HCT116 (cell line): ENCODE data around the gene RPL13A. TPM values are rescaled to one million over a fixed set of nuclear protein-coding genes. Genes with fewer than 3 reads are reported as not detected.

Experiments
- ATAC-seq: fragments of 200-7000 bp; cut with Tn5 transposase; 2 replicates; pipeline ENCODE4 v1.9.1; 2020; ENCODE audit warnings: mild to moderate bottlenecking, moderate library complexity
- BruUV-seq: library from RNA; stranded (reverse); fragments of 400-500 nt; replicated peaks from 2 replicates; lab custom pipeline; 2021; lab: Mats Ljungman, UMichigan
- CTCF ChIA-PET: fragments of 300-600 bp; sonication (Branson Sonifier 250); formaldehyde crosslinking; loops from one replicate; lab custom pipeline; 2021; ENCODE audit warnings: antibody characterized with exemption; lab: Charles Lee
- POLR2A ChIA-PET: fragments of 300-600, 350-600 bp; sonication (Branson Sonifier 250); formaldehyde crosslinking; loops from one replicate; lab custom pipeline; 2021; ENCODE audit warnings: antibody characterized with exemption; lab: Charles Lee
- RAD21 ChIA-PET, 2 experiments: fragments of 300-600 bp; sonication (Branson Sonifier 250); formaldehyde crosslinking; loops; one replicate each; lab custom pipeline; 2023; ENCODE audit warnings: low total read pairs in 2 of 2; ENCODE audit not compliant: uncharacterized antibody in 2 of 2, unreplicated experiment in 2 of 2, low non-redundant PET in 1 of 2; lab: Charles Lee
- DNase-seq: peaks from one replicate; pipeline ENCODE4 v3.0.0-alpha.2; 2010; ENCODE audit warnings: low read depth, low spot score
- H2AFZ ChIP-seq: fragments of 200-600 bp; shearing (Covaris generic), sonication (generic); 2 replicates; pipeline ENCODE4 v1.6.1; 2017; ENCODE audit warnings: low read depth, mixed run types, mixed read lengths, antibody characterized with exemption, low read length; ENCODE audit not compliant: poor library complexity, severe bottlenecking
- H3K27ac ChIP-seq: 2 replicates; pipeline ENCODE4 v1.5.1; 2012; ENCODE audit warnings: low read depth, low read length
- H3K27me3 ChIP-seq: fragments of 200-600 bp; sonication (generic); 2 replicates; pipeline ENCODE4 v1.6.1; 2016; ENCODE audit warnings: mixed run types, low read length, mixed read lengths; ENCODE audit not compliant: insufficient read depth
- H3K36me3 ChIP-seq, 2 experiments: fragments of 200-500 bp in 1 of 2; fragments of 200-600 bp in 1 of 2; sonication (Bioruptor generic) in 1 of 2; sonication (generic) in 1 of 2; 2 replicates each; pipeline versions ENCODE4 v1.5.1 to v1.6.1; 2014 to 2016; ENCODE audit warnings: low read length in 2 of 2, inconsistent platforms in 1 of 2, mixed read lengths in 1 of 2, mixed run types in 1 of 2; ENCODE audit not compliant: insufficient read depth in 2 of 2, control insufficient read depth in 1 of 2
- H3K4me1 ChIP-seq, 2 experiments: fragments of 200-600 bp in 1 of 2; sonication (generic) in 1 of 2; 2 replicates each; pipeline versions ENCODE4 v1.5.1 to v1.6.1; 2012 to 2017; ENCODE audit warnings: low read length in 2 of 2, inconsistent platforms in 1 of 2, mild to moderate bottlenecking in 1 of 2, mixed read lengths in 1 of 2, mixed run types in 1 of 2, moderate library complexity in 1 of 2; ENCODE audit not compliant: insufficient read depth in 2 of 2, control insufficient read depth in 1 of 2
- H3K4me2 ChIP-seq: fragments of 200-600 bp; sonication (generic); 2 replicates; pipeline ENCODE4 v1.6.1; 2017; ENCODE audit warnings: mixed run types, low read length, mixed read lengths
- H3K4me3 ChIP-seq, 2 experiments: fragments of 200-600 bp in 1 of 2; sonication (generic) in 1 of 2; replicated peaks in 1 of 2; 2 replicates each; pipeline ENCODE4 v1.5.1; 2011 to 2016; ENCODE audit warnings: low read length in 2 of 2, control low read depth in 1 of 2, low read depth in 1 of 2, mild to moderate bottlenecking in 1 of 2, mixed read lengths in 1 of 2, mixed run types in 1 of 2
- H3K79me2 ChIP-seq: fragments of 200-600 bp; sonication (generic); 2 replicates; pipeline ENCODE4 v1.6.1; 2017; ENCODE audit warnings: mild to moderate bottlenecking, mixed run types, low read length, moderate library complexity, mixed read lengths; ENCODE audit not compliant: insufficient read depth
- H3K9ac ChIP-seq: fragments of 200-600 bp; sonication (generic); 2 replicates; pipeline ENCODE4 v1.6.1; 2016; ENCODE audit warnings: low read length, mixed read lengths
- H3K9me2 ChIP-seq: fragments of 200-600 bp; sonication (generic), shearing (Covaris generic); 2 replicates; pipeline ENCODE4 v1.6.1; 2017; ENCODE audit warnings: mixed run types, mild to moderate bottlenecking, moderate library complexity; ENCODE audit not compliant: insufficient read depth
- H3K9me3 ChIP-seq, 2 experiments: fragments of 200-500 bp in 1 of 2; fragments of 200-600 bp in 1 of 2; sonication (Bioruptor generic) in 1 of 2; sonication (generic) in 1 of 2; 2 replicates each; pipeline ENCODE4 v1.6.1; 2014 to 2017; ENCODE audit warnings: low read length in 2 of 2, mixed read lengths in 2 of 2, inconsistent platforms in 1 of 2, low read depth in 1 of 2, mild to moderate bottlenecking in 1 of 2, mixed run types in 1 of 2, moderate library complexity in 1 of 2; ENCODE audit not compliant: control insufficient read depth in 1 of 2, insufficient read depth in 1 of 2
- H4K20me1 ChIP-seq: fragments of 200-600 bp; sonication (generic), shearing (Covaris generic); 2 replicates; pipeline ENCODE4 v1.6.1; 2017; ENCODE audit warnings: mixed run types, mild to moderate bottlenecking, moderate library complexity; ENCODE audit not compliant: insufficient read depth
- CBX3 ChIP-seq: IDR thresholded peaks from 2 replicates; pipeline ENCODE4 v1.6.1; 2012; ENCODE audit warnings: low read depth
- ELF1 ChIP-seq: IDR thresholded peaks from 2 replicates; pipeline ENCODE4 v1.6.1; 2012; ENCODE audit warnings: low read depth, borderline replicate concordance
- POLR2A ChIP-seq: IDR thresholded peaks from 2 replicates; pipeline ENCODE4 v1.7.0; 2011; ENCODE audit warnings: borderline replicate concordance; ENCODE audit not compliant: insufficient read depth, insufficient read length; ENCODE audit errors: extremely low read depth
- REST ChIP-seq: IDR thresholded peaks from 2 replicates; pipeline ENCODE4 v1.6.1; 2012; ENCODE audit warnings: low read depth
- SP1 ChIP-seq: IDR thresholded peaks from 2 replicates; pipeline ENCODE4 v1.6.1; 2012; ENCODE audit warnings: low read depth
- intact Hi-C: fragments of 100-400 bp; cut with micrococcal nuclease; formaldehyde crosslinking; loops from 2 replicates; pipeline ENCODE4 v1.10.0; 2022
- total RNA-seq: library from RNA; stranded (reverse); gene quantifications from one replicate; pipeline ENCODE4 v1.2.1, GENCODE V29; 2021; ENCODE audit not compliant: unreplicated experiment

Gene RPL13A
- total RNA-seq, 1 experiment from 2014 or later: 3,719 TPM

GRCh38 chr19:49453757-49454240 lies 33.6 kb upstream of the RPL13A start:
- Histone ChIP-seq H3K9me2 (no peaks in the 10 kb centered on the region), H3K9ac (peak overlapping the region; percentile 99), H4K20me1 (no peaks in the 10 kb centered on the region), H2AFZ (no peak overlapping the region), H3K79me2 (peaks cover 41% of the 10 kb centered on the region), H3K4me2 (peak overlapping the region; percentile 90), H3K27ac (peak overlapping the region; percentile 91), H3K36me3 (peaks cover 6 to 7% of the 10 kb centered on the region in 2 experiments; a peak in 2 of 4 replicates), H3K9me3 (no peaks in the 10 kb centered on the region), H3K4me3 (peak overlapping the region; percentile 98 to 100), H3K27me3 (no peaks in the 10 kb centered on the region), H3K4me1 (peaks cover 14 to 26% of the 10 kb centered on the region in 2 experiments; a peak in 3 of 4 replicates)
- ChIA-PET CTCF (interaction anchor here (1.0 to 2.0 kb wide), 9 partner anchors 20 to 460 kb away, joined by 3 to 11 read pairs (median 5); partner anchors contain the start of genes FLT3LG, GYS1 and RUVBL2), POLR2A (interaction anchor here (0.7 to 2.9 kb wide), 13 partner anchors 11 to 1091 kb away, joined by 3 to 17 read pairs (median 4); partner anchors contain the start of genes DKKL1, RPS11 and TMEM143), RAD21 (no interaction called here)
- TSS peak; percentile 94 for BruUV-seq
- TF ChIP-seq CBX3 (no peak), POLR2A (no peak), ELF1 (no peak; the same call in 1 of the 2 replicates), REST (no peak), SP1 (no peak)
- intact Hi-C loops: no loop called here
- no peak for DNase-seq
- peak; percentile 1; the same call in 1 of the 2 replicates for ATAC-seq
